OCI-LY3 (cell line): ENCODE results near the gene PARN.

ENCODE experiments used
- H2AFZ ChIP-seq: fragments of 200-600, 300-600 bp; shearing (Covaris generic); 2 replicates; pipeline ENCODE4 v1.6.0; 2014; ENCODE audit warnings: antibody characterized with exemption, low read depth, low read length
- H3K27ac ChIP-seq: fragments of 200-600, 300-600 bp; sonication (generic); 2 replicates; pipeline ENCODE4 v1.5.1; 2014; ENCODE audit warnings: mild to moderate bottlenecking, low read length, moderate library complexity, mixed read lengths
- H3K27me3 ChIP-seq: fragments of 200-600, 300-600 bp; sonication (generic); 2 replicates; pipeline ENCODE4 v1.6.1; 2014; ENCODE audit warnings: low read depth, low read length, mixed read lengths
- H3K36me3 ChIP-seq: fragments of 200-600, 300-600 bp; sonication (generic); replicated peaks from 2 replicates; pipeline ENCODE3; 2014; ENCODE audit warnings: low read depth, low read length, mixed read lengths
- H3K4me1 ChIP-seq: fragments of 300-600, 200-600 bp; sonication (generic); 2 replicates; pipeline ENCODE4 v1.6.1; 2014; ENCODE audit warnings: low read length, mixed read lengths
- H3K4me2 ChIP-seq: fragments of 200-600, 300-600 bp; sonication (generic); 2 replicates; pipeline ENCODE4 v1.6.1; 2014; ENCODE audit warnings: low read length, mixed read lengths
- H3K4me3 ChIP-seq: fragments of 300-600, 200-600 bp; sonication (generic); 2 replicates; pipeline ENCODE4 v1.5.1; 2014; ENCODE audit warnings: antibody characterized with exemption, mild to moderate bottlenecking, low read length, moderate library complexity
- H3K79me2 ChIP-seq: fragments of 300-600, 200-600 bp; shearing (Covaris generic); 2 replicates; pipeline ENCODE4 v1.6.1; 2014; ENCODE audit warnings: mild to moderate bottlenecking, low read length, mixed read lengths
- H3K9ac ChIP-seq: fragments of 300-600, 200-600 bp; shearing (Covaris generic); 2 replicates; pipeline ENCODE4 v1.6.0; 2014; ENCODE audit warnings: mild to moderate bottlenecking, low read length, moderate library complexity
- H3K9me3 ChIP-seq: fragments of 200-600, 300-600 bp; shearing (Covaris generic); 2 replicates; pipeline ENCODE4 v1.6.1; 2014; ENCODE audit warnings: low read length, mixed read lengths; ENCODE audit not compliant: insufficient read depth
- H4K20me1 ChIP-seq: fragments of 200-600, 300-600 bp; sonication (generic); 2 replicates; pipeline ENCODE4 v1.6.1; 2016; ENCODE audit warnings: low read length, mixed read lengths; ENCODE audit not compliant: insufficient read depth
- TF ChIP-seq, protein P1 (sequence below): fragments of 200-600, 300-600 bp; sonication (generic); IDR thresholded peaks from 2 replicates; pipeline ENCODE4 v1.5.1; 2014; ENCODE audit warnings: antibody characterized with exemption, low read length, low read depth

The PARN gene

DNA sequence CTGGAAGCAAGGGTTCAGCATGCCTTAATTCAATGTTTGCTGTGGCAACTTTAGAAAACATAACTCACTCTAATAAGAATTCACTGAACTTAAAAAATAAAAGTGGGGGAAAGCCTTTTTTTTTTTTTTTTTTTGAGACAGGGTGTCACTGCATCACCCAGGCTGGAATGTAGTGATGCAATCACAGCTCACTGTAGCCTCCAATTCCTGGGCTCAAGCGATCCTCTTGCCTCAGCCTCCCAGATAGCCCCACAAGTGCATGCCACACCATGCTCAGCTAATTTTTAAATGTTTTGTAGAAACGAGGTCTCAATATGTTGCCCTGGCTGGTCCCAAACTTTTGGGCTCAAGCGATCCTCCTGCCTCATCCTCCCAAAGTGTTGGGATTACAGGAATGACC is 243.9 kb downstream of the PARN start:
- no peak overlapping the region for H3K27ac ChIP-seq

More for the DNA sequence above, 243.9 kb downstream of the PARN start:
- H3K9ac ChIP-seq: no peak overlapping the region
- H3K9me3 ChIP-seq: no peaks in the 10 kb centered on the region
- no peak overlapping the region for H3K4me2 ChIP-seq
- peaks cover 4% of the 10 kb centered on the region; the same call in 1 of the 2 replicates for H3K4me1 ChIP-seq
- no peaks in the 10 kb centered on the region for H3K79me2 ChIP-seq
- TF ChIP-seq, protein P1, sequence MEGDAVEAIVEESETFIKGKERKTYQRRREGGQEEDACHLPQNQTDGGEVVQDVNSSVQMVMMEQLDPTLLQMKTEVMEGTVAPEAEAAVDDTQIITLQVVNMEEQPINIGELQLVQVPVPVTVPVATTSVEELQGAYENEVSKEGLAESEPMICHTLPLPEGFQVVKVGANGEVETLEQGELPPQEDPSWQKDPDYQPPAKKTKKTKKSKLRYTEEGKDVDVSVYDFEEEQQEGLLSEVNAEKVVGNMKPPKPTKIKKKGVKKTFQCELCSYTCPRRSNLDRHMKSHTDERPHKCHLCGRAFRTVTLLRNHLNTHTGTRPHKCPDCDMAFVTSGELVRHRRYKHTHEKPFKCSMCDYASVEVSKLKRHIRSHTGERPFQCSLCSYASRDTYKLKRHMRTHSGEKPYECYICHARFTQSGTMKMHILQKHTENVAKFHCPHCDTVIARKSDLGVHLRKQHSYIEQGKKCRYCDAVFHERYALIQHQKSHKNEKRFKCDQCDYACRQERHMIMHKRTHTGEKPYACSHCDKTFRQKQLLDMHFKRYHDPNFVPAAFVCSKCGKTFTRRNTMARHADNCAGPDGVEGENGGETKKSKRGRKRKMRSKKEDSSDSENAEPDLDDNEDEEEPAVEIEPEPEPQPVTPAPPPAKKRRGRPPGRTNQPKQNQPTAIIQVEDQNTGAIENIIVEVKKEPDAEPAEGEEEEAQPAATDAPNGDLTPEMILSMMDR: no peak
- H3K36me3 ChIP-seq: no peaks in the 10 kb centered on the region
- H4K20me1 ChIP-seq: no peaks in the 10 kb centered on the region
- H3K4me3 ChIP-seq: no peak overlapping the region
- 0 out of 2 replicates have a peak, but pooled peaks cover 3% of the 10 kb centered on the region for H3K27me3 ChIP-seq
- no peak overlapping the region for H2AFZ ChIP-seq
